GM12801 (cell line): Measurements from ENCODE around the gene CCDC127.

ENCODE experiments used
- TF ChIP-seq, protein P1 (sequence below): IDR thresholded peaks from one replicate; pipeline ENCODE4 v1.5.1; 2011; ENCODE audit warnings: control low read depth; ENCODE audit not compliant: insufficient read length; ENCODE audit errors: extremely low read depth

Gene CCDC127

DNA sequence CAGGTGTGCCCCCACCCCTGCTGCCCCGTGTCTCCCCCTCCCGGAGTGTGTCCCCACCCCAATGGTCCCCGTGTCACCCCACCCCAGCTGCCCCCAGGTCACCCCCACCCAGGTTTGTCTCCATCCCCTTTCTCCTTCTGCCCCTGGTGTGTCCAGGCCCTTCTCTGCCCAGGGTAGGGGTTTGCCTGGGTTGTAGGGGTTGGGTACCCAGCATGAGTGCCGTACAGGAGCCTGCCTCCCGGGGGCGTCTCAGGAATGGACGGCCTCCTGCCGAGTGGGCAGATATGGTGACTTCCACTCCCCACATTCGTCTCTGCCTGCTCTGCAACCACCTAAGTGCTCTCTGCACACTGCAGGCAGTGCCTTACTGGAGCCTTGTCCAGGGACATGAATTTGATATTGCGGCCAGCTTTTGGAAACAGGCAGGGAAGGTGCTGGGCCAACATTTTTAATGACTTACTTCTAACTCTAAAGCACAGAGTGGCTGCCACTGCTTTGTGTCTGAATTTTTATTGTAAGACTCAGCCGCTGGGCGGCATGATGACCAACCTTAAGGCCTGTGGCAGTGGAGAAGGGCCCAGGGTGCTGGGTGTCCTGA is 20.0 kb downstream of the CCDC127 start:
- TF ChIP-seq, protein P1, sequence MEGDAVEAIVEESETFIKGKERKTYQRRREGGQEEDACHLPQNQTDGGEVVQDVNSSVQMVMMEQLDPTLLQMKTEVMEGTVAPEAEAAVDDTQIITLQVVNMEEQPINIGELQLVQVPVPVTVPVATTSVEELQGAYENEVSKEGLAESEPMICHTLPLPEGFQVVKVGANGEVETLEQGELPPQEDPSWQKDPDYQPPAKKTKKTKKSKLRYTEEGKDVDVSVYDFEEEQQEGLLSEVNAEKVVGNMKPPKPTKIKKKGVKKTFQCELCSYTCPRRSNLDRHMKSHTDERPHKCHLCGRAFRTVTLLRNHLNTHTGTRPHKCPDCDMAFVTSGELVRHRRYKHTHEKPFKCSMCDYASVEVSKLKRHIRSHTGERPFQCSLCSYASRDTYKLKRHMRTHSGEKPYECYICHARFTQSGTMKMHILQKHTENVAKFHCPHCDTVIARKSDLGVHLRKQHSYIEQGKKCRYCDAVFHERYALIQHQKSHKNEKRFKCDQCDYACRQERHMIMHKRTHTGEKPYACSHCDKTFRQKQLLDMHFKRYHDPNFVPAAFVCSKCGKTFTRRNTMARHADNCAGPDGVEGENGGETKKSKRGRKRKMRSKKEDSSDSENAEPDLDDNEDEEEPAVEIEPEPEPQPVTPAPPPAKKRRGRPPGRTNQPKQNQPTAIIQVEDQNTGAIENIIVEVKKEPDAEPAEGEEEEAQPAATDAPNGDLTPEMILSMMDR, result no peak

- TF ChIP-seq, protein P1, result no peak
Measured at GRCh38 chr5:196350-196749, 21.6 kb downstream of the CCDC127 start.

DNA sequence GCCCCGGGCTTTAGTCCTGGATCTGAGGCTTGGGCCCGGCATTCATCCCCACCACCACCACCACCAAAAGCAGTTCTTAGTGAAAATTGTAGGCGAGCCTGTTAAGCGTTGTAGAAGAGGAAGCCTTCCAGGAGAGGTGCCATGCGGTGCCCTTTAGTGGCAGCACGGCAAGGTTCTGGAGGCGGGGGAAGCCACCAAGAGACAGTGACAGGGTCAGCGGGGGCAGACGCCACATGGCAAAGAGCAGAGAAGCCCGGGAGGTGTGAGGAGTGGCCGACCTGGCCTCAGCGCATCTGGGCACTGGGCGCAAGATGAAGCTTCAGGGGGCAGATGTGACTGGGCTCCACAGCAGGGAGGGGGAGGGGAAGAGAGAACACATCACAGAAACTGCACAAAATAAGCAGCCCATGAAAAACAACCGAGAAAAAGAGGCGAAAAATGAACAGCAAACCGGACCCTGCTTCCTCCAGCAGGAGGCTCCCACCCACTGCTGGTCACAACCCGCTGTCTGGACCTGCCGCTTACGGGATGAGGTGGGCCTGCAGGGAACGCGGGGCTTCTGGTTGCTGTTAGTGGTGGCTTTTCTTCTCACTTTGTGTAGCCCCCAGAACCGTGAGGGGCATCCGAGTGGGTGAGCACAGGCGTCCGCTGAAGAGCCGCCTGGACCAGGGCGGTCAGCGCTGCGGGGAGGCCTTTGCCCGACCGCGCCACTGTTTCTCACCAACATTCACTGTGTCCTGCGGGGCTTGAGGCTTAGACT is 22.4 kb downstream of the CCDC127 start:
- TF ChIP-seq, protein P1, result no peak

DNA sequence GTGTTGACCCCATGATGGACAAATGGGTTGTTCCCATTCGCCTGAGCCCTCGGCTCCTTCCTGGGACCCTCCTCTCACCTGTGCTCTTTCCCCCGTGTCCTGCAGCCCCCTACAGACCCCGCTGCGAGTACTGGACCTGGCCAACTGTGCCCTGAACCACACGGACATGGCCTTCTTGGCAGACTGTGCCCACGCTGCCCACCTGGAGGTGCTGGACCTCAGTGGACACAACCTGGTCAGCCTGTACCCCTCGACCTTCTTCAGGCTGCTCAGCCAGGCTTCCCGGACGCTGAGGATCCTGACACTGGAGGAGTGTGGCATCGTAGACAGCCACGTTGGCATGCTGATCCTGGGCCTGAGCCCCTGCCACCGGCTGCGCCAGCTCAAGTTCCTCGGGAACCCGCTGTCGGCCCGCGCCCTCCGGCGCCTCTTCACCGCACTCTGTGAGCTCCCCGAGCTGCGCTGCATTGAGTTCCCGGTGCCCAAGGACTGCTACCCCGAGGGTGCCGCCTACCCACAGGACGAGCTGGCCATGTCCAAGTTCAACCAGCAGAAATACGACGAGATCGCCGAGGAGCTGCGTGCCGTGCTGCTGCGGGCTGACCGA is 23.2 kb downstream of the CCDC127 start:
- TF ChIP-seq, protein P1, result no peak

GRCh38 chr5:194102-194501 is 23.9 kb downstream of the CCDC127 start:
- TF ChIP-seq, protein P1, result no peak

DNA sequence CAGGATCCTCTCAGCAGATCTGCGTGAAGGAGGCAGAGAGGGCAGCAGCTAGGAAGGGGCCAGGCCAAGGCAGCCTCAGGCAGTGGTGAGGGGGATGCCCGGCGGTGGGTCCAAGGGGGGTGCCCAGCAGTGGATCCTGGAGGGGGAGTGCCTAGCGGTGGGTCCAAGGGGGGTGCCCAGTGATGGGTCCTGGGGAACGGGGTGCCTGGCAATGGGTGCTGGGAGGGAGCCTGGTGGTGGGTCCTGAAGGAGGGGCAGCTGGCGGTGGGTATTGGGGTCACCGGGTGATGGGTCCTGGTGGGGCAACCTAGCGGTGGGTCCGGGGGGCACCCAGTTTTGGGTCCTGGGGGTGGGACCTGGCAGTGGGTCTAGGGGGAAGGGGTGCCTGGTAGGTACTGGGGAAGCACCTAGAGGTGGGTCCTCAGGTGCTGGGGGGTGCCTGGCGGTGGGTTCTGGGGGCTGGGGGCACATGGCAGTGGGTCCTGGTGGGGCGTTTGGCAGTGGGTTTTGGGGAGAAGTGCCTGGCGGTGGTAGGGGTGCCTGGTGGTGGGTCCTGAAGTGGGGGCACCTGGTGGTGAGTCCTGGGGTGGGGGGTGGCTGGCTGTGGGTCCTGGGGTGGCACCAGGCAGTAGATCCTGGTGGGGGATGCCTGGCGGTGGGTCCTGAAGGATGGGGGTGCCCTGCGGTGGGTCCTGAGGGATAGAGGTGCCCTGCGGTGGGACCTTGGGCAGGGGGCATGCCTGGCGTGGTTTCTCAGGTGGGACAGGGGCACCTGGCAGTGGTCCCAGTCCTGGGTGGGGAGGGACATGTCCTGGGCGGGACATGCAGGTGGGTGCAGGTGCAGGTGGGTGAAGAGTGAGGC is 24.8 kb downstream of the CCDC127 start:
- TF ChIP-seq, protein P1, result no peak

GRCh38 chr5:192691-192969 is 25.3 kb downstream of the CCDC127 start:
- TF ChIP-seq, protein P1, result no peak
